GM21529 (cell line): ENCODE measurements around the gene FADD.
A peak's percentile ranks its signal among the peaks of the same experiment; 100 is the strongest.

ENCODE experiments used
- ATAC-seq: cut with Tn5 transposase; IDR thresholded peaks from one replicate; pipeline ENCODE4 v1.9.1; 2021; ENCODE audit not compliant: unreplicated experiment

FADD gene, protein sequence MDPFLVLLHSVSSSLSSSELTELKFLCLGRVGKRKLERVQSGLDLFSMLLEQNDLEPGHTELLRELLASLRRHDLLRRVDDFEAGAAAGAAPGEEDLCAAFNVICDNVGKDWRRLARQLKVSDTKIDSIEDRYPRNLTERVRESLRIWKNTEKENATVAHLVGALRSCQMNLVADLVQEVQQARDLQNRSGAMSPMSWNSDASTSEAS

GRCh38 chr11:70202920-70203750 is at the start of gene FADD:
Gene FADD, plus strand, starts transcription at chr11:70203296. Its CDS starts 164 bp downstream, at chr11:70203460.
- peak; percentile 64 for ATAC-seq

DNA sequence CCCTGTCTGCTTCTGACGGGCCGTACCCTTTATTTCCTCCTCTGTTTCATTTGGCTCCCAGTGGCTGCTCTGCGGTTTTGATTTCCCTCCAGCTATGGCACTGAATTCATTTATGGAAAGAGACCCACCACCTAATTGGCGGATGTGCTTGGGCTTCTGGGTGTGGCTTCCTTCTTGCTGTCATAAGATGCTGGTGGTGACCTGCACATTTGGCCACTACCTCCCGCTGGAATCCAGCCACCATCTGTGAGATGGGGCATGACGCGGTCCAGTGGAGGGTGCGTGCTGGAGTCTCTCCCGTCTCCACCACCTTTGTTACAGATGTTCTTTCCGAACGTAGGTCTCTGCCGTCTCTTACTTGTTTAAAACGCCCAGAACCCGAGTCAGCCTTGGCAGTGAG is 47.7 kb upstream of the FADD start:
- ATAC-seq: no peak

DNA sequence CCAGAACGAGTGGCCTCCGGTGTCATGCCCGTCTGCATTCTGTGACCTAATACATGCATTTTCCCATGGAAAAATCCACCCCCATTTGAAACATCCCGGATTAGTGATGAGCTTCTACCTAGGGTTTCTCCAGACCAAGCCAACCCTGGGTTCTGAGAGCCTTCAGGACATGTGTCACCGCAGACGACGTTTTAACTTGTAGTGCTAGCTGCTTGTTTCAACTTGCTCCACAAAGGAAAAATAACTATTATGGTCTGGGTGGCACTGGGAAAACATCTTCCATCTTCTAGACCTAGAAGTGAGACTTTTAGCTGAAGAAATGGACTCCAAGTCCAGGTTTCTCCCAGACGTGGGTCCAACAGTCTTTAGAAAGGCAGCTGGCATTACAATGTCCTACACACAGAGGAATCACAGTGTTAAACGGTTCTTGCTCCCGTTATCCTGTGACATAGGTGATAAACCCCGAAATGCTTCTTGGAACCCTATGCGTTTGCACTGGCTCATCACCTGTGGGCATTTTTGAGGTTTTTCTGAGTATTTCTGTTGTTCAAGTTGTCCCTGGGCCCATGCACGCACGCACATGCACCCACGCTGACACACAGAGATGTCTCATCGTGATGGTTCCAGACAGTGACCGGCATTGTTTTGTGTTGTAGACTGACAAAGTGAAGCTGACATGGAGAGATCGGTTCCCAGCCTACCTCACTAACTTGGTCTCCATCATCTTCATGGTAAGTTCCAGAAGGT is 46.6 kb upstream of the FADD start:
- ATAC-seq: no peak

- ATAC-seq: no peak
Measured at GRCh38 chr11:70158201-70158600, 44.9 kb upstream of the FADD start.

- ATAC-seq: no peak
Measured at GRCh38 chr11:70158757-70159389, 44.2 kb upstream of the FADD start.

GRCh38 chr11:70159627-70160570 is 43.2 kb upstream of the FADD start:
- no peak for ATAC-seq

DNA sequence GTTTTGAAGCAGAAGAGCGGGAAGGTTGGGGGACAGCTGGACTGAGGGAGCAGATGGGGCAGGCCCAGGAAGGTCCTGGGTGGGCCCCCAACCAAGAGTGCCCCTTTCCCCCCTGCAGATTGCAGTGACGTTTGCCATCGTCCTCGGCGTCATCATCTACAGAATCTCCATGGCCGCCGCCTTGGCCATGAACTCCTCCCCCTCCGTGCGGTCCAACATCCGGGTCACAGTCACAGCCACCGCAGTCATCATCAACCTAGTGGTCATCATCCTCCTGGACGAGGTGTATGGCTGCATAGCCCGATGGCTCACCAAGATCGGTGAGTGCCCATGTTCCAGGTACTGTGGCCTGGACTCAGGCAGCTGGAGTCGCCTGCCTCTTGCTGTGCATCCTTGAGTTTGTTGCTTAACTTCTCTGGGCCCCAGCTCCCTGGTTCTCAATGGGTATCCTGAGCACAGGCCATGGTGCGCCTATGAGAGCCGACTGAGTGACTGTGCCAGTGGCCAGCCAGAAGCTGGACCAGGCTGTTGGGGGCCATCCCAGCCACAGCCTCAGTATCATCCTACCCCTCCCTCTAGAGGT is 42.0 kb upstream of the FADD start:
- ATAC-seq: no peak

- no peak for ATAC-seq
Measured at GRCh38 chr11:70164705-70165104, 38.4 kb upstream of the FADD start.

GRCh38 chr11:70167120-70167519 is 36.0 kb upstream of the FADD start:
- no peak for ATAC-seq

- ATAC-seq: no peak
Measured at GRCh38 chr11:70167723-70168404, 35.2 kb upstream of the FADD start.

DNA sequence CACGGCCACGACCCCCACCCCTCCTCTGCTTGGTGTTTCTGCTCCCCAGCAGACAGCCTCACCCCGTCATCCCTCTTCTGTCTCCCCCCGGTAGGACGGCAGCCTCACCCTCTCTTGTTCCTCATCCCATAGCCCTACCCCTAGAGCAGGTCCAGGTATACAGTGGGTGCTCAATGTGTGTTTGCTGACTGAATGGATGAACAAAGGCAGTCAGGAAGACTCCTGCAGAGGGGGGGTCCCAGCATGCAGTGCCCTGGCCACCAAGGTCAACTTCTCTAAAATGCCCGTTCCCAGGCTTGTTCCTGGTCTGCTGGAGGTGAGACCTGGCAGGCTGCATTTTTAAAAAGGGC is 34.7 kb upstream of the FADD start:
- ATAC-seq: no peak

- ATAC-seq: no peak
Measured at GRCh38 chr11:70169127-70169526, 34.0 kb upstream of the FADD start.

DNA sequence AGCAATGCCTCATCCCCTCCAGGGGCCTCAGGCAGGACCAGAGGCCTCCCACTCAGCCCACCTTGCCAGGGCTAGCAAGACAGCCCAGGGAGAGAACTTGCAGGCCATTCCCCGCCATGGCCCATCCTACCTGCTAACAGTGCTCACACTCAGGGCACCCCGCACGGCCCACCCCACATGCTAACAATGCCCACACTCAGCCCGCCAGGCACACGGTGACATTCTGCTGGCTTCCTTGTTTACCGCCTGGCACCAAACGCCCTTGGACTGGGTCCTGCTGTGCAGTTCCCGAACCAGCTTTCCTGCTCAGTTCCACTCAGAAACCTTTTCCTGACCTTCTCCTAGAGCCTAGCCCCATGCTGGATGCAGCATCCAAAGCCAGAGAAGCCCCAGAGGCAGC is 33.5 kb upstream of the FADD start:
- ATAC-seq: no peak

GRCh38 chr11:70170596-70171210 is 32.4 kb upstream of the FADD start:
- no peak for ATAC-seq

DNA sequence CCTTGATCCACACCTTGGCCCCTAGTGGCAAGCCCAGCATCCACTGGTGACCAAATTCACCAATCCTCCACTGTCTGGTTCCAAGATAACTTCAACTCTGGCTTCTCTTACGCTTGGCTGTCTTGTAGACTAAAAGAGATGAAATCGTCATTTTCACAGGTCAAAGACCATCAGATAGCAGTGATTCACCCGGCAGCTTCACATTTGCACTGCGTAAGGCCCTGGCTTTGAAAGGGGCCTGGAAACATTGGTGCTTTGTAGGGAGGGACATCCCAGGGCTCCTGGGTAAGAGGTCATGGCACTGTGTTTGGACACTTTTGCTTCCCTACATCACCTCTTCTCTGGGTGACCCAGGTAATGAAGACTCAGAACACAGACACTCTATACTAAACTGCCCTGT is 30.1 kb upstream of the FADD start:
- no peak for ATAC-seq

DNA sequence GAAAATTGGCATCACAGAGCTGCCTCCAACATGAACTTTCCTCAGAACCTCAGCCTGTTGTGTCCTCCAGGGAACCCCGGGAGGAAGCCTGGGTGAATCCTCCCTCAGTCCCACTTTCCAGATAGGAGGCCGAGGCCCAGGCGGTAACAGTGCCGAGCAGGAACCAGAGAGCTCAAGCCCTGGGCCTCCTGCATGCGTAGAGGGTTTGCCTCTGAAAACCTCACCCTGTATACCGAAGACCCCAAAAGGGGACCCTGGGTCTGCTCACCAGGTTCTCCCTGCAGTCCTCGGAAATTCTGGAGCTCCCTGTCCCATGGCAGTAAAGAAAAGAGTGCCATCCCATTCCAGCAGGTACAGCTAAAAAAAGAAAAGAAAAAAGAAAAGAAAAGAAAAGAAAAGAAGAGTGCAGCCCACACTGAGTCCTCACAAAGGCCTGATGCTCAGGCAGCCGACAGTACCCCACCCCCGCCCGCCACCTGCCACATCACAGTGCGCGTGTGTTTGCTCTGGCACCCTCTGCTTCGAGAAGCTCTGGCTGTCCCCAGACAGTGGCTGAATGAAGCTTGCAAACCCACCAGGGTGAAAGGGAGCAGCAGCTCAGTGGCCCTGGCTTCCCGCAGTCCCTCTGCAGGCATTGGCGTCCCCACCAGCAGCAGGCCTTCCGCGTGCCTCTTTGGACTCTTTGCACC is 28.4 kb upstream of the FADD start:
- no peak for ATAC-seq

DNA sequence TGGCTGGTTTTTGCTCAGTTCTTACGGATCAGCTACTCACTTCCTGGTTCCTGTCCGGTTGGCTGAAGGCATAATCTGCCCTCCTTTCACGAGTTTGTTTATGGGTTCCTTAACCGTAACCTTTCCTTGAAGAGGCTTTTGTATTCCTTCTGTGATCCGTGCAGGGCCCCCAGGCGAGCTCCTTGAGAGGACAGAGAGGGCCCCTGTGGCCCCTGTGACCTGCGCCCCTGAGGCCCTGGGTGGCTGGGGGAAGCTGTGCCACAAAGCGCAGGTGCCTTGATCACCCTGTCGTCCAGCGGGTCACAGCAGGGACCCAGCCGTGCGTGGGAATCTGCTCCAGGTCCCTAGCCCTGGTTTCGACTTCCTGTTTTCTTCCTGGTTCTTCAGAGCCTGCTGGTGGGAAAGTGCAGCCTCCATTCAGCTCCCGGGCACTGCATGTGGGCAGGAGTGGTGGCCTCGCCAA is 27.8 kb upstream of the FADD start:
- ATAC-seq: no peak

DNA sequence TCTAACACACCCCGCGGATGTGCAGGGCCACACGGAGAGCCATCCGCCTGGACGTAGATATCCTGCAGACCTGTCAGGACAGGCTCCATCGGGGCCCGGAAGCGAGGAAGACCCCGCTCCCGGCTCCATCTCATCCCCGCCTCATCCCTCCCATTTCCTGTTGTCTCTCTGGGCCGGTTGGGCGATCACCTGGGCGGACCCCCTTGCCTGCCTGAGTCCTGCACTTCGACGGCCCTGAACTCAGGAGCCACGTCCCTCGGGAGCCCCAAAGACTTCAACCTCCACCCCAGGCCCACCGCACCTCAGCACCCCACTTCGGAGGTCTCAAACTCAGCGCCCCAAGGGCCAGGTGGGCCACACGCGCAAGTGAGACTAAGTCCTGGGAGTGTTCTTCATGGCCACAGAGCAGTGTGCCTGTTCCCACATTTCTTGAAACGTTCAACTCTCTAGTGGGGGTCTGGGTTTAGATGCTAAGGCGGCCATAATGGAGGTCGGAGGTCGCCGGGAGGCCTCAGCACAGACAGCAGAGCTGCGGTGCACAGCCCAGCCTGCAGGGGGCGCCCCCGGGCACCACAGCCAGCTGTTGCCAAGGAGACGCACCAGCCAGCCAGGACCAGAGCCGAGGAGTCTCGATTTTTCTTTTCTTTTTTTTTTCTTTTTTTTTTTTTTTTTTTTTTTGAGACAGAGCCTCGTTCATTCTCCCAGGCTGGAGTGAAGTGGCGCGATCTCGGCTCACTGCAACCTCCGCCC is 26.0 kb upstream of the FADD start:
- ATAC-seq: no peak
